PC-9 (cell line): ENCODE results near the gene MSTO1.

ENCODE experiments used
- CTCF ChIP-seq: fragments of 200-600 bp; sonication (generic); conservative IDR thresholded peaks from 2 replicates; pipeline ENCODE4 v1.6.1; 2017; ENCODE audit warnings: mixed run types, antibody characterized with exemption, mild to moderate bottlenecking, moderate library complexity
- EZH2 ChIP-seq: fragments of 200-600 bp; sonication (generic); IDR thresholded peaks from 2 replicates; pipeline ENCODE4 v1.8.0; 2017; ENCODE audit warnings: antibody characterized with exemption, low read depth

DNA sequence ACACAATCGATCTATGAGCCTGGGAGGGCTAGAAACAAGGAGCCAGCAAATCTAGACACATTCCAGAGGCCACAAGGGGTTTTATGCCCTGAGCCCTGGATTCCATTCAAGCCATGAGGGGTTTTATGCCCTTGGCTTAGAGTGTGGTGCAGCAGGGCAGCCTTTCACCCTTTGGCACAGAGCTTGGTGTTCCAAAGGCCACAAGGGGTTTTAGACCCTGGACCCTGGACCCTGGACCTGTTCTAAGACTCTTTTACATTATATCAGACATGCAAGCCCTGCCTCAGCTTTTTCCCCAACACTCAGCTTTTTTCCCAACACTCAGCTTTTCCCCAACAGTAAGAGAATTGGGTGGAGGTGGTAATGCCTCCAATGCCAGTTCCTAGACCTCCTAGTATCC lies 13.3 kb downstream of the MSTO1 start:
- TF ChIP-seq CTCF (no peak), EZH2 (no peak)
